Medulla oblongata (tissue), 1 donor: ENCODE data around the gene SMIM35.
A peak's percentile ranks its signal among the peaks of the same experiment; 100 is the strongest.

ENCODE experiments used
- DNase-seq: peaks from one replicate; pipeline ENCODE4 v3.0.0-alpha.2; 2015; ENCODE audit errors: extremely low spot score

SMIM35 gene

GRCh38 chr11:118042141-118042540 lies 44.6 kb downstream of the SMIM35 start:
- DNase-seq = no peak

DNA sequence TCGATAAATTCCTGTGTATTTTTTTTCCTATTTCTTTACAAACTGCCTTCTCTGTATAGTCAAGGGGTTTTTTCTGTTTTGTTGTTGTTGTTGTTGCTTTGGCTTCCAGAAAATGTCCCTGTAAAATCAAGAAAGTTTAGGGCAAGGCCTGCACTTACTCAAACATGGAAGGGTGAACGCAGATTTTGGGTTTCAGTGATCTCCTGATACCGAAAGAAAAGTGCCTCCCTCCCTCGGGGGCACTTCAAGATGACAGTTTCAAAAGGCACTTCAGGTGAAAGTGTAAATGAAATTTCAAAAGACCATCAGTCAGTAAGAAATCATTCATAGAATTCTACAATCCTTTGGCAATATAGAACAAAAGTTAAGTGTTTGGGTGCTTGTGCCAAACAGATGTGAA lies 53.3 kb downstream of the SMIM35 start:
- no peak for DNase-seq

DNA sequence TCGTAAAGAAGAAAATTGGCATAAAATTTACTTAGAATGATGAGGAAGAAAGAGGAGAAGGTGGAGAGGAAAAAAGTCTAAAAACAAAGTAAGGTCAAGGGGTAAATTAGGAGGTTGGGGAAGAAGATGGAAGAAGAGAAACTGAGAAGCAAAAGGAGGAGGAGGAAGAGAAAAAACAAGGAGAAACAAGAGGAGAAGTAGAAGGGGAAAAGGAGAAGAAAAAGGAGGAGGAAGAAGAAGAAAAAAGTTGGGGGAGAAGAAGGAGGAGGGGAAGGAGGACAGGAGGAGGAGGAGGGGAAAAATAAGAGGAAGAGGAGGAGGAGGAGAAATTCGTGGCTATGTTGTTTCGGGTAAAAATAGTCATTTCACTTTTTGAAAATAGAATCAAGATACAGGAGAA lies 58.1 kb downstream of the SMIM35 start:
- no peak for DNase-seq

DNA sequence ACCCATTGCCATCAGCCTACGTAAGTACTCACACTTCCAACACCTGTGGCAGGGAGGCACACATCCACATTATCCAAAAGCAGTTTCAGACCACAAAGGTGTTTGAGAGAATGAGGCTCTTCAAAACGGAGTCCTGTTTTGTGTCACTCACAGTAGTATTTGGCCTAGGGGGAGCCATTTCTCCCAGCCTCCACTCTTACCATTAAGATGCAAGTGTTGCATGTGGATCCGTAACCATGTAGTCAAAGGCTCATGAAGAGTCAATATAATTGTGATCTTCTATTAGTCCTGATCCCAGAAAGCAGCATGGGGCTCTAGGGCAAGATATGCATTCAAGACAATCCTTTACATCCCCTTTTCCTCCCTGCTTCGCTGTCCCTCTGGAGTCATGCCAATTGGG lies 59.1 kb downstream of the SMIM35 start:
- DNase-seq = no peak

- no peak for DNase-seq
These were observed 65.6 kb downstream of the SMIM35 start for GRCh38 chr11:118021146-118021545.

- DNase-seq = no peak
These were observed 68.4 kb downstream of the SMIM35 start for GRCh38 chr11:118018401-118018800.

DNA sequence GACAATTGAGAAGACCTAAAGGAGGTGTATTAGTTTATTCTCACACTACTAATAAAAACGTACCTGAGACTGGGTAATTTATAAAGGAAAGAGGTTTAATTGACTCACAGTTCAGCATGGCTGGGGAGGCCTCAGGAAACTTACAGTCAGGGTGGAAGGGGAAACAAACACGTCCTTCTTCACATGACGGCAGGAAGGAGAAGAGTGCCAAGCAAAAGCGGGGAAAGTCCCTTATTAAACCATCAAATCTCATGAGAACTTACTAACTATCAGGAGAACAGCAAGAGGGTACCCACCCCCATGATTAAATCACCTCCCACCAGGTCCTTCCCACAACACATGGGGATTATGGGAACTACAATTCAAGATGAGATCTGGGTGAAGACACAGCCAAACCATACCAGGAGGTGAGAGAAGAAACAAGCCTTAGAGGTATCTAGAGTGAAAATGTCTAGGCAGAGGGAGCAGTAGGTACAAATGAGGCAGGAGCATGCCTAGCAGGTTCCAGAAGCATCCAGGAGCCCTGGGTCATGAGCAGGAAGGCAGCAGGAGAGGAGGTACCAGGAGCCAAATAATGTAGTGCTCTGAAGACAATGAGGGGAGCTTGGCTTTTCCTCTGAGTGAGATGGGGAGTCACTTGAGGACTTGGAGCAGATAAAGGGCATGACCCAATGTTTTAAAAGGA lies 69.0 kb downstream of the SMIM35 start:
- DNase-seq = no peak

GRCh38 chr11:118017111-118017510 lies 69.7 kb downstream of the SMIM35 start:
- no peak for DNase-seq

GRCh38 chr11:118016104-118016503 lies 70.7 kb downstream of the SMIM35 start:
- no peak for DNase-seq

DNA sequence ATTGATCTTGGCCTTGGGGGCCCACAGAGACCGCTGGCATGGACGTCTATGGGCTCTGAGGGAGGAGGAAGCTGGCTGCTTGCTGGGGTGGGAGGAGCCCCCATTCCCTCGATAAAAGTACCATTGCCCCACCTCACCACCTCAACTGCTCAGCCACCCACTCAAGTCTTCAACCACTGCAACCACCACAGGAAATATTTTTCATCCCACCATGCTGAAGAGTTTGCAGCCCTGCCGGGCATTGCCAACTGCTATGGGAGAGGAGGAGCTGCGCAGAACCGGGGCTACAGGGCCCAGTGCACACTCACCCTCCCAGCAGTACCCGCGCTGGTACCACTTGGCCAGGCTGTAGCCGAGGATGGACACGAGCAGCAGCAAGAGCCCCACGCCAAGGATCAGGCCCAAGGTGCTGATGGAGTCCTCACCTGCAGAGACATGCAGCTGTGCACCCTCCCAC lies 71.3 kb downstream of the SMIM35 start:
- no peak for DNase-seq

- no peak for DNase-seq
These were observed 72.7 kb downstream of the SMIM35 start for GRCh38 chr11:118014022-118014421.

- DNase-seq = peak; percentile 55
These were observed 74.6 kb downstream of the SMIM35 start for GRCh38 chr11:118012083-118012669.

DNA sequence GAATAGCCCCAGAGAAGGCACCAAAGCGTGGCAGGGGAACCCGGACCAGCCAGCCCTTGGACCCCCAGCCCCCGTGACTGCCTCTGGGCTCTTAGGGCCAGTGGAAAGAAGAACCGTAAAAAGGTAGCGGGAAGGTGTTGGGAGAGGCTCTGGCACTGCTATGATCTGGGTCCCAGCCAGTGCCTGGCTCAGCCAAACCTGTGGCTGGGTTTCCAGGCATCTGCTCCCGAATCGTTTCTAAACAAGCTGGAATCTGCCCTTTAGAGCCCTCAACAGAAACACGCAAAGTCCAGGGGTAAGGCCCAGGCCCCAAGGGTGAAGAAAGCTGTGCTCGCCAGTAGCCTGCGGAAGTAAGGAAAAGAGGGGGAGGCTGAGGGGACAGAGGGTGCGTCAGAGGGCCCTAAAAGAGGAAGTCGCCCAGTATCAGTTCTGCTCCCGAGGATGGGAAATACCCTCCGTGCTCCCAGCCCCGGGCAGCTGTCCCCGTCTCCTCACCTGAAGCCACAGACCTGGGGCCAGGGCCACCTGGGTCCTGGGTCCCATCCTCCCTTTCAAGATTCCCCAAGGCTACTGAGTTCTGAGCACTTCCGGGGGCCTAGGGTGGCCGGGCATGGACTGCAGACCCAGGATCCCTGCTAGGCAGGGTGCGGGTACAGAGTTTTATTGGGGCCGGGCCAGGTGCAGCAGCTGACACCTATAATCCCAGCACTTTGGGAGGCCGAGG lies 75.9 kb downstream of the SMIM35 start:
- DNase-seq = peak; percentile 87

GRCh38 chr11:118009864-118010737 lies 76.7 kb downstream of the SMIM35 start:
- no peak for DNase-seq

GRCh38 chr11:118008271-118008911 lies 78.4 kb downstream of the SMIM35 start:
- DNase-seq = no peak

- DNase-seq = peak; percentile 42
These were observed 79.0 kb downstream of the SMIM35 start for GRCh38 chr11:118007563-118008270.

DNA sequence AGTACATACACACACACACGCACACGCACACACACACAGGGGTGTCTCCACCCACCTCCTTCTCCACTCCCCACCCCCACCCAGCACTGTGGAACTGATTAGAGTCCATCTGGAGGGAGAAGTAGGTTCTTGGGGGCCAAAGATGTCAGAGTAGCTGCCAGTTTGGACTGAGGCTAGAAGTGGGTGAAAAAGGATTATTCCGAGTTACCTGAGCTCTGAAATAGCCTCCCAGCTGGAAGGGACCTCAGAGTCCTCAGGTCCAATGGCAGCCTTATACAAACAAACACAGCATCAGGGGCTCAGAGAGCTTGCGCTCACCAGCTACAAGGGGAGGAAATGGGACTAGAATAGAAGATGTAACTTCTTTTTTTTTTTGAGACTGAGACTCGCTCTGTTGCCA lies 79.7 kb downstream of the SMIM35 start:
- no peak for DNase-seq

GRCh38 chr11:118006153-118006534 lies 80.6 kb downstream of the SMIM35 start:
- peak; percentile 57 for DNase-seq

DNA sequence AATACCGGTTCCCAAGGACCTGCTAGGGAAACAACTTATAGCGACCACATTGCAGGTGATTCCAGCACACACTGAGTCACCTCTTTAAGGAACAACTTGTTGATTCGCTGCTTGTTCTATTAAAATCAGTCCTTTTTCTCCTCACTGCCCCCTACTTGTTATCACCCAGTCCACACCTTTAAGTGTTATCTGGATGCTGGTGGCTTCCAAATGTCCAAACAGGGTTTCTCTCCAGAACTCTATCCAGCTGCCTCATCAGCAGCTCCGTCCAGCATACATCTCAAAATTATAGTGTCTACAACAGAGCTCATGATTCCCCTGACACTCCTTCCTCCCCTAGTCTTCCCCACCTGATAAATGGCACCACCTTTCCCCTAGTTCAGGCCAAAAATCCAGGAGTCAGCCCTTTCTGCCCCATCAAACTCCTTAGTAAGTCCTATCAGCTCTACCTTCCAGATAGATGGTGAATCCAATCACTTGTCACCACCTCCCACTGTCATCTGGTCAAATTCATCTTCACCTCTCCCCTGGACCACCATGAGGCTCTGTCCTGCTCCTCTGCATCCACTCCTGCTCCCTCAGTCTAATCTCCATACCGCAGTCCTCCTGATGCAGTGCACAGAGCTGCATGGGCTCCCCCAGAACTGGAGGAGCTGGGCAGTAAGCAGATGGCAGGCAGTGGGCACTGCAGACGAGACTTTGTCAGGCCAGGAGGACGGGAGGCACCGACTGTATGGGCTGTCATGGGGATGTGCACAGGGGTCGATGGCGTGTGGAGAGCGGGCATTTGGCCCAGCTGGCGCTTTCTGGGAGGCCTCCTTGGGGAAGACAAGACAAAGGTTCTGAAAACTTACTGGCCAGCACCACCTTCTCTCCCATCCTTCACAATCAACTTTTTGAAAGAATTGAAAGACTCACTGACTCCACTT lies 81.3 kb downstream of the SMIM35 start:
- no peak for DNase-seq
